Measurements from ENCODE around the gene DKK2.
A peak's percentile ranks its signal among the peaks of the same experiment; 100 is the strongest.

The DKK2 gene

GRCh38 chr4:107046261-107046660 is 10.1 kb upstream of the DKK2 start:
- Mint-ChIP-seq H3K9me3 (peaks cover 19% of the 10 kb centered on the region), H3K27ac (no peak overlapping the region), H3K27me3 (ENCODE audit: low read depth) (no peaks in the 10 kb centered on the region), H3K36me3 (ENCODE audit: low read depth) (no peaks in the 10 kb centered on the region), H3K4me1 (no peaks in the 10 kb centered on the region), H3K4me3 (no peak overlapping the region)
- no peak for TF ChIP-seq CTCF (IDR thresholded peaks at IDR 0.05; ENCODE audit: unreplicated experiment in 3 of 3)

- no peaks in the 10 kb centered on the region for H3K36me3 Mint-ChIP-seq (ENCODE audit: low read depth)
- TF ChIP-seq CTCF (IDR thresholded peaks at IDR 0.05; ENCODE audit: unreplicated experiment in 3 of 3): peak in 1 of 3 experiments; percentile 26
- peaks cover 19% of the 10 kb centered on the region for H3K9me3 Mint-ChIP-seq
- peaks cover 13% of the 10 kb centered on the region for H3K27me3 Mint-ChIP-seq (ENCODE audit: low read depth)
- H3K27ac Mint-ChIP-seq: no peak overlapping the region
- H3K4me1 Mint-ChIP-seq: no peaks in the 10 kb centered on the region
- no peak overlapping the region for H3K4me3 Mint-ChIP-seq
Observed at GRCh38 chr4:107044170-107044569, 8.1 kb upstream of the DKK2 start.

- Mint-ChIP-seq H3K27ac (no peak overlapping the region), H3K36me3 (ENCODE audit: low read depth) (no peaks in the 10 kb centered on the region), H3K4me1 (peaks cover 38% of the 10 kb centered on the region), H3K4me3 (peak overlapping the region; percentile 80 to 86 (median 85)), H3K9me3 (no peaks in the 10 kb centered on the region), H3K27me3 (ENCODE audit: low read depth) (peaks cover 78% of the 10 kb centered on the region)
- TF ChIP-seq CTCF (IDR thresholded peaks at IDR 0.05; ENCODE audit: unreplicated experiment in 3 of 3): peak; percentile 35 to 62 (median 43)
Observed at GRCh38 chr4:107037199-107037584, 1.1 kb upstream of the DKK2 start.

GRCh38 chr4:107036584-107037198 is 578 bp upstream of the DKK2 start:
- Mint-ChIP-seq H3K4me3 (peak overlapping the region; percentile 80 to 86 (median 85)), H3K4me1 (peaks cover 38% of the 10 kb centered on the region), H3K27ac (no peak overlapping the region), H3K9me3 (no peaks in the 10 kb centered on the region), H3K27me3 (ENCODE audit: low read depth) (peaks cover 78% of the 10 kb centered on the region), H3K36me3 (ENCODE audit: low read depth) (no peaks in the 10 kb centered on the region)
- TF ChIP-seq CTCF (IDR thresholded peaks at IDR 0.05; ENCODE audit: unreplicated experiment in 3 of 3): no peak

- peaks cover 84% of the 10 kb centered on the region for H3K27me3 Mint-ChIP-seq (ENCODE audit: low read depth)
- no peak overlapping the region for H3K27ac Mint-ChIP-seq
- TF ChIP-seq CTCF (IDR thresholded peaks at IDR 0.05; ENCODE audit: unreplicated experiment in 3 of 3): no peak
- H3K9me3 Mint-ChIP-seq: no peaks in the 10 kb centered on the region
- H3K36me3 Mint-ChIP-seq (ENCODE audit: low read depth): no peaks in the 10 kb centered on the region
- H3K4me1 Mint-ChIP-seq: peaks cover 38% of the 10 kb centered on the region
- H3K4me3 Mint-ChIP-seq: peak overlapping the region; percentile 80 to 86 (median 85)
Observed at GRCh38 chr4:107034996-107035818, 906 bp downstream of the DKK2 start.

All from nephron (organoid).